ENCODE data around the gene DMP1. TPM values are rescaled to one million over a fixed set of nuclear protein-coding genes. Genes with fewer than 3 reads are reported as not detected.
"Not testable (repeated sequence)": the region's sequence is repeated elsewhere in the genome, so short reads cannot be mapped to it uniquely, and the experiment has no call there.

Gene DMP1
- total RNA-seq, 1 donor from 2014 or later = not detected

DNA sequence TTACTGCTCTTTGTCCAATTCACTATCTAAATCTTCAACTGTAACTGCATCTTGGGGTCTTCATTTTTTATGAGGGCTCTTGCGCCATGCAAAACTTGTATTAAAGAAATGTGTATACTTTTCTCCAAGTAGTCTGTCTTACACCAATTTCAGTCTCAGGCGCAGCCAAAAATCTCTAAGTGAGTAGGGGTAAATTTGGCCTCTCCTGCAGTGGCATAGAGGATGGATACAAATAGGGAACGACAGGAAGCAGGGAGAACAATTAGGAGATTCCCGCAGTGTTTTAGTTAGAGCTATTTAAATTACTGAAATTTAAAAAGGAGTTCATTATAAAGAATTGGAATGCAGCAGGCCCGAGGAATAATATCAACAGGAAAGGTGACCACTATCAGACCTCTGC lies 30.2 kb downstream of the DMP1 start:
- H3K36me3 ChIP-seq = no peaks in the 10 kb centered on the region
- H3K9me3 ChIP-seq = no peaks in the 10 kb centered on the region
- DNase-seq = no peak
- TF ChIP-seq, protein P1, sequence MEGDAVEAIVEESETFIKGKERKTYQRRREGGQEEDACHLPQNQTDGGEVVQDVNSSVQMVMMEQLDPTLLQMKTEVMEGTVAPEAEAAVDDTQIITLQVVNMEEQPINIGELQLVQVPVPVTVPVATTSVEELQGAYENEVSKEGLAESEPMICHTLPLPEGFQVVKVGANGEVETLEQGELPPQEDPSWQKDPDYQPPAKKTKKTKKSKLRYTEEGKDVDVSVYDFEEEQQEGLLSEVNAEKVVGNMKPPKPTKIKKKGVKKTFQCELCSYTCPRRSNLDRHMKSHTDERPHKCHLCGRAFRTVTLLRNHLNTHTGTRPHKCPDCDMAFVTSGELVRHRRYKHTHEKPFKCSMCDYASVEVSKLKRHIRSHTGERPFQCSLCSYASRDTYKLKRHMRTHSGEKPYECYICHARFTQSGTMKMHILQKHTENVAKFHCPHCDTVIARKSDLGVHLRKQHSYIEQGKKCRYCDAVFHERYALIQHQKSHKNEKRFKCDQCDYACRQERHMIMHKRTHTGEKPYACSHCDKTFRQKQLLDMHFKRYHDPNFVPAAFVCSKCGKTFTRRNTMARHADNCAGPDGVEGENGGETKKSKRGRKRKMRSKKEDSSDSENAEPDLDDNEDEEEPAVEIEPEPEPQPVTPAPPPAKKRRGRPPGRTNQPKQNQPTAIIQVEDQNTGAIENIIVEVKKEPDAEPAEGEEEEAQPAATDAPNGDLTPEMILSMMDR (IDR thresholded peaks at IDR 0.05) = no peak
- H3K27ac ChIP-seq = no peak overlapping the region
- no peaks in the 10 kb centered on the region for H3K4me1 ChIP-seq
- no peaks in the 10 kb centered on the region for H3K27me3 ChIP-seq
- intact Hi-C loops (cut with DNase I) = no loop called here
- no peak overlapping the region for H3K4me3 ChIP-seq
- no peak for ATAC-seq

DNA sequence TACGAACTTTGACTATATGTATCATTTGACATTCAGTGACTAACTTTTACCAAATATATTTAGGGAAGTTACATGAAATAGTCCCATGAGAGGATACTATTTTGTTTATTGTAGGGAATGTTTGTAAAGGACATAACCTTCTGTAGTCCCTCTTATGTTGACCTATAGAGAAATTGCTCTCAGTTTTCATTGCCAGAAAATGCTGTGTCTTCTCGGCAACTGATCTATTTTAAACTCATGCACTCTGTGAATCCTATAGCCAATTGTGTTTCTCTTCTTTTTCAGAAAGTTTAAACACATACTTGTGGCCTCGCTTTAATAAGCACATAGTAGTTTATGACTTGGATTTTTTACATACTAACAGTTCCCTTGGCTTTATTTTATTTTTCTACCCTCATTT lies 38.2 kb downstream of the DMP1 start:
- Histone ChIP-seq H3K27me3 (no peaks in the 10 kb centered on the region), H3K9me3 (peaks cover 9% of the 10 kb centered on the region), H3K27ac (no peak overlapping the region), H3K4me3 (no peak overlapping the region), H3K36me3 (no peaks in the 10 kb centered on the region), H3K4me1 (no peaks in the 10 kb centered on the region)
- no peak for DNase-seq
- intact Hi-C loops (cut with DNase I) = no loop called here
- no peak for ATAC-seq
- TF ChIP-seq, protein P1 (IDR thresholded peaks at IDR 0.05) = no peak

DNA sequence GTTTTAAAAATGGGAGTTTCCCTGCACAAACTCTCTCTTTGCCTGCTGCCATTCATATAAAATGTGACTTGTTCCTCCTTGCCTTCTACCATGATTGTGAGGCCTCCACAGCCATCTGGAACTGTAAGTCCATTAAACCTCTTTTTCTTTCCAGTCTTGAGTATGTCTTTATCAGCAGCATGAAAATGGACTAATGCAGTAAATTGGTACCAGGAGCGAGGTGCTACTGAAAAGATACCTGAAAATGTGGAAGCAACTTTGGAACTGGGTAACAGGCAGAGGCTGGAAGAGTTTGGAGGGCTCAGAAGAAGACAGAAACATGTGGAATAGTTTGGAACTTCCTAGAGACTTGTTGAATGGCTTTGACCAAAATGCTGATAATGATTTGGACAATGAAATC lies 40.9 kb downstream of the DMP1 start:
- H3K4me1 ChIP-seq; H3K27ac ChIP-seq; H3K4me3 ChIP-seq; H3K9me3 ChIP-seq; H3K27me3 ChIP-seq; ATAC-seq; DNase-seq; intact Hi-C loops (cut with DNase I); H3K36me3 ChIP-seq: not testable (repeated sequence)

GRCh38 chr4:87692060-87692459 lies 42.0 kb downstream of the DMP1 start:
- H3K36me3 ChIP-seq; H3K27me3 ChIP-seq; H3K9me3 ChIP-seq; H3K4me1 ChIP-seq; H3K27ac ChIP-seq; DNase-seq; intact Hi-C loops (cut with DNase I); H3K4me3 ChIP-seq; ATAC-seq: not testable (repeated sequence)

- no peak overlapping the region for H3K27ac ChIP-seq
- H3K9me3 ChIP-seq = peaks cover 4% of the 10 kb centered on the region
- no peaks in the 10 kb centered on the region for H3K27me3 ChIP-seq
- no peak overlapping the region for H3K4me3 ChIP-seq
- TF ChIP-seq, protein P1 (IDR thresholded peaks at IDR 0.05) = no peak
- ATAC-seq (no peak), DNase-seq (no peak)
- intact Hi-C loops (cut with DNase I) = no loop called here
- H3K36me3 ChIP-seq = no peaks in the 10 kb centered on the region
- no peaks in the 10 kb centered on the region for H3K4me1 ChIP-seq
Measured at GRCh38 chr4:87697272-87697671, 47.2 kb downstream of the DMP1 start.

DNA sequence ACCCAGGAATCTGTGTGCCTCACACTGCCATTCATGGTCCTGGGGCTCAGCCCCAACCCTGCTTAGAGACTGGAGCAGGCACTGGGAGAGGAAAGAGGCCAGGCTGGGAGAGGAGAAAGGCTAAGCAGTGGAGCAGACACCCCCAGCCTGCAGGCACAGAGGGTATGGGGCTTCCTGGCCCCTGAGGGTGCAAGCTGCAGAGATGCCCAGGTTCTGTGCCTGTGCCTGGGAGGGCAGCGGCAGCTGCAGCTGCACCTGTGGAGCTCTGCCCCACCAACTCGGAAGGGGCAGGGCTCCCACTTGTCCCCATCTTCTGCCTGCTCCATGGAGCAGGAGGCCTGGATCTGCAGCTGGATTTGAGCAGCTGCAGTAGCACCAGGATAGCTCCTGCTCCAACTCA lies 47.9 kb downstream of the DMP1 start:
- TF ChIP-seq, protein P1 (IDR thresholded peaks at IDR 0.05) = no peak
- Histone ChIP-seq H3K36me3 (no peaks in the 10 kb centered on the region), H3K4me3 (no peak overlapping the region), H3K27ac (no peak overlapping the region), H3K4me1 (no peaks in the 10 kb centered on the region), H3K9me3 (no peaks in the 10 kb centered on the region), H3K27me3 (no peaks in the 10 kb centered on the region)
- DNase-seq (no peak), ATAC-seq (peak; percentile 26)
- intact Hi-C loops (cut with DNase I) = no loop called here

GRCh38 chr4:87698394-87698793 lies 48.3 kb downstream of the DMP1 start:
- Histone ChIP-seq H3K4me3 (no peak overlapping the region), H3K27ac (no peak overlapping the region), H3K27me3 (no peaks in the 10 kb centered on the region), H3K9me3 (no peaks in the 10 kb centered on the region), H3K36me3 (no peaks in the 10 kb centered on the region), H3K4me1 (no peaks in the 10 kb centered on the region)
- ATAC-seq (no peak), DNase-seq (no peak)
- TF ChIP-seq, protein P1 (IDR thresholded peaks at IDR 0.05) = no peak
- intact Hi-C loops (cut with DNase I) = no loop called here

Data from upper lobe of right lung (tissue), 1 donor.